Astrocyte (in vitro differentiated cells and primary cell): Measurements from ENCODE around the gene PRG3. TPM values are rescaled to one million over a fixed set of nuclear protein-coding genes. Genes with fewer than 3 reads are reported as not detected.

ENCODE experiments used
- DNase-seq: peaks from one replicate; pipeline ENCODE4 v3.0.0-alpha.2; 2010; ENCODE audit warnings: low read depth
- FAIRE-seq: peaks from 2 replicates; lab custom pipeline; 2011; peaks lifted over from hg19 to GRCh38; lab: Jason Lieb, UNC
- H2AFZ ChIP-seq: 2 replicates; pipeline ENCODE4 v1.6.0; 2012; ENCODE audit warnings: low read depth, low read length, inconsistent platforms
- H3K27ac ChIP-seq: 2 replicates; pipeline ENCODE4 v1.5.1; 2011; ENCODE audit warnings: low read depth, low read length, inconsistent platforms
- H3K27me3 ChIP-seq: 2 replicates; pipeline ENCODE4 v1.6.0; 2011; ENCODE audit warnings: low read length, inconsistent platforms; ENCODE audit not compliant: insufficient read depth
- H3K36me3 ChIP-seq: 2 replicates; pipeline ENCODE4 v1.5.1; 2011; ENCODE audit warnings: low read length, inconsistent platforms; ENCODE audit not compliant: insufficient read depth
- H3K4me1 ChIP-seq: 2 replicates; pipeline ENCODE4 v1.5.1; 2011; ENCODE audit warnings: low read length, inconsistent platforms; ENCODE audit not compliant: insufficient read depth
- H3K4me2 ChIP-seq: 2 replicates; pipeline ENCODE4 v1.6.0; 2012; ENCODE audit warnings: low read length, inconsistent platforms
- H3K4me3 ChIP-seq: 2 replicates; pipeline ENCODE4 v1.5.1; 2011; ENCODE audit warnings: low read depth, mild to moderate bottlenecking, low read length, inconsistent platforms; ENCODE audit not compliant: insufficient read depth
- H3K79me2 ChIP-seq: 2 replicates; pipeline ENCODE4 v1.6.0; 2012; ENCODE audit warnings: mild to moderate bottlenecking, low read length, inconsistent platforms; ENCODE audit not compliant: insufficient read depth
- H3K9ac ChIP-seq: 2 replicates; pipeline ENCODE4 v1.6.0; 2012; ENCODE audit warnings: mild to moderate bottlenecking, low read length, inconsistent platforms
- H3K9me3 ChIP-seq: 2 replicates; pipeline ENCODE4 v1.5.1; 2012; ENCODE audit warnings: low read depth, mild to moderate bottlenecking, low read length, inconsistent platforms; ENCODE audit not compliant: insufficient read depth
- H4K20me1 ChIP-seq: 2 replicates; pipeline ENCODE4 v1.6.0; 2012; ENCODE audit warnings: low read length, inconsistent platforms; ENCODE audit not compliant: insufficient read depth
- H3K27ac Mint-ChIP-seq: one replicate; pipeline ENCODE4 v1.8.0; 2021; ENCODE audit warnings: mild to moderate bottlenecking, mixed read lengths; ENCODE audit not compliant: unreplicated experiment
- H3K27me3 Mint-ChIP-seq: one replicate; pipeline ENCODE4 v1.8.0; 2021; ENCODE audit warnings: low read depth, mixed read lengths; ENCODE audit not compliant: unreplicated experiment
- H3K36me3 Mint-ChIP-seq: one replicate; pipeline ENCODE4 v1.8.0; 2021; ENCODE audit warnings: low read depth, mixed read lengths; ENCODE audit not compliant: unreplicated experiment
- H3K4me1 Mint-ChIP-seq: one replicate; pipeline ENCODE4 v1.8.0; 2021; ENCODE audit warnings: low read depth, mixed read lengths; ENCODE audit not compliant: unreplicated experiment
- H3K4me3 Mint-ChIP-seq: one replicate; pipeline ENCODE4 v1.8.0; 2021; ENCODE audit warnings: mild to moderate bottlenecking, moderate library complexity, mixed read lengths; ENCODE audit not compliant: unreplicated experiment
- H3K9me3 Mint-ChIP-seq: one replicate; pipeline ENCODE4 v1.8.0; 2021; ENCODE audit warnings: mild to moderate bottlenecking, mixed read lengths; ENCODE audit not compliant: unreplicated experiment
- EZH2 ChIP-seq: IDR thresholded peaks from 2 replicates; pipeline ENCODE4 v1.6.1; 2012; ENCODE audit warnings: mild to moderate bottlenecking, low read length, inconsistent platforms; ENCODE audit not compliant: insufficient read depth
- total RNA-seq: library from RNA; stranded (reverse); gene quantifications from 2 replicates; pipeline ENCODE4 v1.2.1, GENCODE V29; 2021
- TF ChIP-seq, protein P1 (sequence below): IDR thresholded peaks from 2 replicates; pipeline ENCODE4 v1.5.1; 2011; ENCODE audit warnings: low read depth, mild to moderate bottlenecking, inconsistent platforms, low read length, moderate library complexity; ENCODE audit not compliant: insufficient read depth

PRG3 gene
- total RNA-seq, 1 donor from 2014 or later, result not detected

DNA sequence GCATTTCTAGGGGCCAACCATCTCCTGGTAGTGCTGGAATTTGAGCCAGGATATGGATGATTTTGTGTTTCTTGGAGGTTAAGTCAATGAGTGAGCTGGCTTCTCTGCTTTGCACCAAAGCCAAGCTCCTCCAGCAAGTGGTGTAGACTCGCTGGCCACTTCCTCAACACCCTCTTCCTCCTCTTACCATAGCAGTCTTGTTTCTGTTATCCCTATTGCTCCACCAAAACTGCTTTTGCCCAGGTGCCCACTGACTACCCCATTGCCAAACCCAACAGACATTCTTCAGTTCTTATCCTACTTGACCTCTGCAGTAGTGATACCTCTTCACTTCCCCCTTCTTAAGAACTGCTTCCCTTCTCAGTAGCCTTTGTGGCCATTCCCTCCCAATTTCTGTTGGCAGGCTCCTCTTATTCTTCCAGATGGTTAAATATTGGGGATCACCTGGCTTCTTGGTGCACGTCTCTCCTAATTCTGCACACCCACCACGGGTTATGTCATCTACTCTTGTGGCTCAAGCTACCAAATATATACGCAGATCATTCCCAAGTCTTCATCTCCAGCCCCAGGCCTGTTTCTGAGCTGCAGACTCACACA is 16.5 kb upstream of the PRG3 start:
- no peak for FAIRE-seq
- no peak overlapping the region for H3K27ac ChIP-seq
- H3K4me3 Mint-ChIP-seq, result no peak overlapping the region
- TF ChIP-seq, protein P1, sequence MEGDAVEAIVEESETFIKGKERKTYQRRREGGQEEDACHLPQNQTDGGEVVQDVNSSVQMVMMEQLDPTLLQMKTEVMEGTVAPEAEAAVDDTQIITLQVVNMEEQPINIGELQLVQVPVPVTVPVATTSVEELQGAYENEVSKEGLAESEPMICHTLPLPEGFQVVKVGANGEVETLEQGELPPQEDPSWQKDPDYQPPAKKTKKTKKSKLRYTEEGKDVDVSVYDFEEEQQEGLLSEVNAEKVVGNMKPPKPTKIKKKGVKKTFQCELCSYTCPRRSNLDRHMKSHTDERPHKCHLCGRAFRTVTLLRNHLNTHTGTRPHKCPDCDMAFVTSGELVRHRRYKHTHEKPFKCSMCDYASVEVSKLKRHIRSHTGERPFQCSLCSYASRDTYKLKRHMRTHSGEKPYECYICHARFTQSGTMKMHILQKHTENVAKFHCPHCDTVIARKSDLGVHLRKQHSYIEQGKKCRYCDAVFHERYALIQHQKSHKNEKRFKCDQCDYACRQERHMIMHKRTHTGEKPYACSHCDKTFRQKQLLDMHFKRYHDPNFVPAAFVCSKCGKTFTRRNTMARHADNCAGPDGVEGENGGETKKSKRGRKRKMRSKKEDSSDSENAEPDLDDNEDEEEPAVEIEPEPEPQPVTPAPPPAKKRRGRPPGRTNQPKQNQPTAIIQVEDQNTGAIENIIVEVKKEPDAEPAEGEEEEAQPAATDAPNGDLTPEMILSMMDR, result no peak
- TF ChIP-seq EZH2, result no peak
- H2AFZ ChIP-seq, result no peak overlapping the region
- DNase-seq, result no peak
- no peak overlapping the region for H3K4me2 ChIP-seq
- H3K27me3 ChIP-seq, result peaks cover 23% of the 10 kb centered on the region
- H3K36me3 ChIP-seq, result no peaks in the 10 kb centered on the region
- no peak overlapping the region for H3K4me3 ChIP-seq
- peaks cover 2% of the 10 kb centered on the region for H3K9me3 ChIP-seq
- no peaks in the 10 kb centered on the region for H4K20me1 ChIP-seq
- H3K27me3 Mint-ChIP-seq, result peaks cover 21% of the 10 kb centered on the region
- no peak overlapping the region for H3K9ac ChIP-seq
- H3K9me3 Mint-ChIP-seq, result no peaks in the 10 kb centered on the region
- no peak overlapping the region for H3K27ac Mint-ChIP-seq
- H3K4me1 Mint-ChIP-seq, result no peaks in the 10 kb centered on the region
- no peaks in the 10 kb centered on the region for H3K79me2 ChIP-seq
- no peaks in the 10 kb centered on the region for H3K4me1 ChIP-seq
- no peaks in the 10 kb centered on the region for H3K36me3 Mint-ChIP-seq

DNA sequence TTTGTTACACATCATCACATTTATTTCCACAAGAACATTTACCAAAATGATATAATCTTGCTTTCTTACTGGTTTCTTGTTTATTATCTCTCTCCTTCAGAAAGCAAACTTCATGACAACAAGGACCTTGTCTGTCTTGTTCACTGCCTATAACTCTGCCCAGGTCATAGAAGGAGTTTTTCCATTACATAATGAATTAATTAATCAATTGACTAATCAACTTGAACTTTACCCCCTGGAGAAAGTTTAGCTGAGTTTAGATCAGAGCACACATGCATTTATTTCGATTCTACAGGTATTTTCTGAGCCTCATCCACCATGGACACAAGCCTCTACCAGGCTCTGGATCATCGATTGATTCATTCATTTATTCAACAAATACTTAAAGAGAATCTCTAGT is 15.8 kb upstream of the PRG3 start:
- Mint-ChIP-seq H3K4me3 (no peak overlapping the region), H3K36me3 (no peaks in the 10 kb centered on the region), H3K27me3 (peaks cover 27% of the 10 kb centered on the region), H3K9me3 (no peaks in the 10 kb centered on the region), H3K4me1 (no peaks in the 10 kb centered on the region), H3K27ac (no peak overlapping the region)
- FAIRE-seq (no peak), DNase-seq (no peak)
- peaks cover 2% of the 10 kb centered on the region for H3K9me3 ChIP-seq
- H2AFZ ChIP-seq, result no peak overlapping the region
- H4K20me1 ChIP-seq, result no peaks in the 10 kb centered on the region
- H3K4me1 ChIP-seq, result no peaks in the 10 kb centered on the region
- no peaks in the 10 kb centered on the region for H3K79me2 ChIP-seq
- H3K27me3 ChIP-seq, result peaks cover 23% of the 10 kb centered on the region
- no peak overlapping the region for H3K4me2 ChIP-seq
- H3K36me3 ChIP-seq, result no peaks in the 10 kb centered on the region
- TF ChIP-seq, protein P1, result no peak
- no peak for TF ChIP-seq EZH2
- H3K4me3 ChIP-seq, result no peak overlapping the region
- no peak overlapping the region for H3K27ac ChIP-seq
- no peak overlapping the region for H3K9ac ChIP-seq

DNA sequence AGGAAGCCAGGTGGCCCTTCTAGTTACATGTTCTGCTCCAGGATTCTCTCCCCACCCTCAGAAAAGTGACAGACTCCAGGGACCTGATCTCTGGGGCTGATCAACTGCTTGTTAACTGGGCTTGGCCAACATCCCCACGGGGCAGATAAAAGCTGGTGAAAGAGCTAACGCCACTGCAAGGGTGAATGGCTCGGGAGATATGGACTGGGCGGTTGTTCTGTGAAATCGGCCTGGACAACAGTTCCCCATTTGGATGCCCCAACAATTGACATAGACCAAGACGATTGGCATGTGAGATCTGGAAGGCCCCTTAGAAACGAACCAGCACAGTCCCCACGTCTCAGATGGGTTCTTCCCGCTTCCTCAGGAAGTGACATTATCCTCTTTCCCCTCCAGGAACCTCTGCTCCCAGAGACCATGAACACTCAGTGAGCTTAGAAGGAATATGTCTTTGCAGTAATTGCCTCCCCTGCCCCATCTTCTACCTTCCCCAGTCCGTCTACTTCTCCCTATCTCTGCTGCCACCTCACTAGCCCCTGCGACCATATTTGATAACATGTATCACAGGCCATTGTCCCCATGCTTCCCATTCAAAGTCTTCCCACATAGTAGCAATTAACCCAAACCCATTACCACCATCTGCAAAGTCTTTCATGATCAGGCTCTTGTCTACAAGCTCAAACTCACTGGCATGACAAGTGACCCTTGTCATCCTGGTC is 15.1 kb upstream of the PRG3 start:
- no peak overlapping the region for H2AFZ ChIP-seq
- Mint-ChIP-seq H3K36me3 (no peaks in the 10 kb centered on the region), H3K4me3 (no peak overlapping the region), H3K4me1 (no peaks in the 10 kb centered on the region), H3K9me3 (no peaks in the 10 kb centered on the region), H3K27ac (no peak overlapping the region), H3K27me3 (peaks cover 27% of the 10 kb centered on the region)
- H3K36me3 ChIP-seq, result no peaks in the 10 kb centered on the region
- no peak overlapping the region for H3K4me3 ChIP-seq
- H3K27ac ChIP-seq, result no peak overlapping the region
- no peaks in the 10 kb centered on the region for H3K4me1 ChIP-seq
- H3K9me3 ChIP-seq, result peaks cover 2% of the 10 kb centered on the region
- no peaks in the 10 kb centered on the region for H4K20me1 ChIP-seq
- H3K79me2 ChIP-seq, result no peaks in the 10 kb centered on the region
- H3K27me3 ChIP-seq, result peaks cover 23% of the 10 kb centered on the region
- H3K9ac ChIP-seq, result no peak overlapping the region
- no peak overlapping the region for H3K4me2 ChIP-seq
- no peak for FAIRE-seq
- TF ChIP-seq, protein P1, result no peak
- no peak for TF ChIP-seq EZH2
- no peak for DNase-seq
